Measurements from ENCODE around the gene CROCC2. TPM values are rescaled to one million over a fixed set of nuclear protein-coding genes. Genes with fewer than 3 reads are reported as not detected.

The CROCC2 gene
- total and polyA plus RNA-seq, 2 of the 13 experiments (the other 11 are each of a cell fraction or from before 2014, with no cell fraction given), result not detected

- DNase-seq (ENCODE audit: low spot score) (no peak), ATAC-seq (peak; percentile 17; the same call in 1 of the 3 replicates), FAIRE-seq (no peak)
- no peaks in the 10 kb centered on the region for H3K79me2 ChIP-seq (ENCODE audit: insufficient read depth, low read length)
- H3K27ac ChIP-seq (ENCODE audit: extremely low read length, insufficient read depth, low read length), result no peak overlapping the region
- 40% methylated on average over 8 of the region's 8 CpGs for WGBS (ENCODE audit: low lambda C conversion rate)
- H3K27me3 ChIP-seq (ENCODE audit: control insufficient read depth in 1 of 2, insufficient read depth in 2 of 2, low read length in 2 of 2), result peaks cover 1 to 54% of the 10 kb centered on the region in 2 experiments; a peak in 4 of 5 replicates
- no peaks in the 10 kb centered on the region for H3K4me1 ChIP-seq (ENCODE audit: insufficient read depth, low read length)
- TF ChIP-seq ZNF569 (CRISPR knock-in tag; IDR thresholded peaks at IDR 0.05; ENCODE audit: borderline replicate concordance), result no peak
- no peak for TF ChIP-seq ELK4 (CRISPR knock-in tag; IDR thresholded peaks at IDR 0.05; ENCODE audit: borderline replicate concordance)
- TF ChIP-seq ZNF543 (CRISPR knock-in tag; IDR thresholded peaks at IDR 0.05), result no peak
- no peak for TF ChIP-seq NKX3-1 (CRISPR knock-in tag; IDR thresholded peaks at IDR 0.05)
- TF ChIP-seq ZNF850 (CRISPR knock-in tag; conservative IDR thresholded peaks at IDR 0.05), result no peak
- TF ChIP-seq KDM5B (CRISPR knock-in tag; IDR thresholded peaks at IDR 0.05; ENCODE audit: borderline replicate concordance), result no peak
- TF ChIP-seq ZNF382 (CRISPR knock-in tag; IDR thresholded peaks at IDR 0.05; ENCODE audit: borderline replicate concordance), result no peak
- TF ChIP-seq FOSL2 (CRISPR knock-in tag; IDR thresholded peaks at IDR 0.05), result no peak
- TF ChIP-seq ZNF251 (CRISPR knock-in tag; IDR thresholded peaks at IDR 0.05), result no peak
- TF ChIP-seq ZNF282 (IDR thresholded peaks at IDR 0.05; ENCODE audit: partially characterized antibody), result no peak
- TF ChIP-seq ZNF138 (CRISPR knock-in tag; IDR thresholded peaks at IDR 0.05; ENCODE audit: low read depth), result no peak
- TF ChIP-seq MBD4 (IDR thresholded peaks at IDR 0.05; ENCODE audit: borderline replicate concordance, low read length), result no peak
- no peak for TF ChIP-seq ZNF34 (CRISPR knock-in tag; IDR thresholded peaks at IDR 0.05; ENCODE audit: borderline replicate concordance)
- no peak for TF ChIP-seq NR3C1 (CRISPR knock-in tag; IDR thresholded peaks at IDR 0.05)
- H3K9me3 ChIP-seq (ENCODE audit: low read length), result no peaks in the 10 kb centered on the region
- H4K20me1 ChIP-seq (ENCODE audit: insufficient read depth, low read length), result no peaks in the 10 kb centered on the region
- BruUV-seq (replicated peaks), result no TSS peak
- H3K4me2 ChIP-seq (ENCODE audit: low read depth, low read length), result no peak overlapping the region
- ChIA-PET POLR2A (no interaction called here), CTCF (ENCODE audit: low intra/inter-chr PET ratio, low total read pairs) (no interaction called here)
- intact Hi-C loops (cut with micrococcal nuclease; ENCODE audit: unreplicated experiment), result no loop called here
- no peak overlapping the region for H3K9ac ChIP-seq (ENCODE audit: insufficient read depth, low read depth, low read length)
- H2AFZ ChIP-seq (ENCODE audit: low read length), result no peak overlapping the region
- no peaks in the 10 kb centered on the region for H3K36me3 ChIP-seq (replicated peaks in 1 of 2; ENCODE audit: control insufficient read depth in 1 of 2, insufficient read depth in 2 of 2, low read length in 2 of 2)
- H3K4me3 ChIP-seq (replicated peaks in 1 of 3; ENCODE audit: insufficient read depth in 1 of 3, low read depth in 2 of 3, low read length in 3 of 3), result no peak overlapping the region
- in situ Hi-C loops (cut with HindIII; ENCODE audit: extremely low pct_ligation_motif_present, low pct_unique_long_range_greater_than_20kb), result no loop called here
These were observed 42.0 kb downstream of the CROCC2 start for GRCh38 chr2:240948086-240948485.

Measured in HepG2 (cell line).